Endothelial cell of umbilical vein (primary cell): ENCODE data around the gene TMEM174. TPM values are rescaled to one million over a fixed set of nuclear protein-coding genes. Genes with fewer than 3 reads are reported as not detected.

Experiments
- BruUV-seq: library from RNA; stranded (reverse); fragments of 400-500 nt; replicated peaks from 2 replicates; lab custom pipeline; 2021; lab: Mats Ljungman, UMichigan
- CTCF ChIA-PET: fragments of 300-600, 350-600 bp; sonication (Branson Sonifier 250); formaldehyde crosslinking; loops from one replicate; lab custom pipeline; 2021; ENCODE audit warnings: antibody characterized with exemption, inconsistent platforms; lab: Charles Lee
- POLR2A ChIA-PET: fragments of 300-600, 350-600 bp; sonication (Branson Sonifier 250); formaldehyde crosslinking; loops from one replicate; lab custom pipeline; 2021; ENCODE audit warnings: antibody characterized with exemption, inconsistent platforms; lab: Charles Lee
- DNase-seq: peaks from one replicate; pipeline ENCODE4 v3.0.0-alpha.2; 2011; ENCODE audit warnings: low read depth, low spot score
- FAIRE-seq: peaks from 2 replicates; lab custom pipeline; 2011; peaks lifted over from hg19 to GRCh38; lab: Jason Lieb, UNC
- H2AFZ ChIP-seq: 2 replicates; pipeline ENCODE4 v1.6.0; 2012; ENCODE audit warnings: low read depth, low read length, control low read depth, inconsistent platforms
- H3K27ac ChIP-seq: 2 replicates; pipeline ENCODE4 v1.5.1; 2011; ENCODE audit warnings: low read depth, mild to moderate bottlenecking, control low read depth, low read length, moderate library complexity; ENCODE audit not compliant: insufficient read depth
- H3K27me3 ChIP-seq, 2 experiments: 2 replicates each; pipeline versions ENCODE4 v1.6.0 to v1.6.1; 2011; ENCODE audit warnings: low read length in 2 of 2, mixed read lengths in 1 of 2; ENCODE audit not compliant: control insufficient read depth in 2 of 2, insufficient read depth in 2 of 2
- H3K36me3 ChIP-seq, 2 experiments: 2 replicates in 1 of 2; 3 replicates in 1 of 2; pipeline ENCODE4 v1.5.1; 2011; ENCODE audit warnings: low read length in 2 of 2, mild to moderate bottlenecking in 1 of 2, moderate library complexity in 1 of 2; ENCODE audit not compliant: control insufficient read depth in 2 of 2, insufficient read depth in 2 of 2; ENCODE audit errors: extremely low read depth in 1 of 2
- H3K4me1 ChIP-seq: 3 replicates; pipeline ENCODE4 v1.5.1; 2011; ENCODE audit warnings: mild to moderate bottlenecking, low read length; ENCODE audit not compliant: control insufficient read depth, insufficient read depth; ENCODE audit errors: extremely low read depth
- H3K4me2 ChIP-seq: 2 replicates; pipeline ENCODE4 v1.6.1; 2011; ENCODE audit warnings: low read length, control low read depth, mixed read lengths; ENCODE audit not compliant: insufficient read depth
- H3K4me3 ChIP-seq, 3 experiments: fragments of 200-600 bp in 1 of 3; sonication (generic), shearing (Covaris generic) in 1 of 3; replicated peaks in 1 of 3; 2 replicates each; pipeline ENCODE4 v1.5.1; 2011 to 2016; ENCODE audit warnings: control low read depth in 3 of 3, low read length in 3 of 3, mild to moderate bottlenecking in 2 of 3, inconsistent platforms in 1 of 3, low read depth in 1 of 3, moderate library complexity in 1 of 3; ENCODE audit not compliant: insufficient read depth in 1 of 3
- H3K79me2 ChIP-seq: 2 replicates; pipeline ENCODE4 v1.6.0; 2012; ENCODE audit warnings: low read length, inconsistent platforms; ENCODE audit not compliant: control insufficient read depth, insufficient read depth
- H3K9ac ChIP-seq: replicated peaks from 2 replicates; pipeline ENCODE3; 2011; ENCODE audit warnings: low read length, control low read depth; ENCODE audit not compliant: insufficient read depth; ENCODE audit errors: extremely low read depth
- H3K9me1 ChIP-seq: replicated peaks from 3 replicates; pipeline ENCODE4 v1.6.0; 2011; ENCODE audit warnings: mild to moderate bottlenecking, low read length; ENCODE audit not compliant: control insufficient read depth, insufficient read depth; ENCODE audit errors: extremely low read depth
- H3K9me3 ChIP-seq: replicated peaks from 2 replicates; pipeline ENCODE4 v1.5.1; 2012; ENCODE audit warnings: low read length, inconsistent platforms; ENCODE audit not compliant: control insufficient read depth, insufficient read depth
- H4K20me1 ChIP-seq: replicated peaks from 2 replicates; pipeline ENCODE3; 2011; ENCODE audit warnings: mild to moderate bottlenecking, low read length; ENCODE audit not compliant: control insufficient read depth, insufficient read depth; ENCODE audit errors: extremely low read depth
- EZH2 ChIP-seq: IDR thresholded peaks from 2 replicates; pipeline ENCODE4 v1.6.1; 2012; ENCODE audit warnings: borderline replicate concordance, low read depth, mild to moderate bottlenecking, moderate library complexity, low read length, inconsistent platforms; ENCODE audit not compliant: severe bottlenecking
- FOS ChIP-seq: IDR thresholded peaks from 2 replicates; pipeline ENCODE4 v1.6.1; 2011; ENCODE audit warnings: mild to moderate bottlenecking, low read length, moderate library complexity, borderline replicate concordance; ENCODE audit not compliant: insufficient read depth
- GATA2 ChIP-seq: IDR thresholded peaks from 2 replicates; pipeline ENCODE4 v1.7.0; 2011; ENCODE audit warnings: low read depth, mild to moderate bottlenecking, moderate library complexity, mixed read lengths, low read length; ENCODE audit not compliant: insufficient read length, insufficient read depth
- JUN ChIP-seq: IDR thresholded peaks from 2 replicates; pipeline ENCODE4 v1.6.1; 2011; ENCODE audit warnings: borderline replicate concordance, low read depth; ENCODE audit not compliant: insufficient read length, insufficient read depth
- MYC ChIP-seq: IDR thresholded peaks from one replicate; pipeline ENCODE4 v1.6.1; 2011; ENCODE audit warnings: mild to moderate bottlenecking, low read depth, low read length
- POLR2A ChIP-seq: IDR thresholded peaks from 2 replicates; pipeline ENCODE4 v1.6.1; 2012; ENCODE audit warnings: low read depth, mild to moderate bottlenecking, control low read depth, low read length
- POLR2AphosphoS5 ChIP-seq: IDR thresholded peaks from 2 replicates; pipeline ENCODE4 v1.6.1; 2012; ENCODE audit warnings: low read depth, mild to moderate bottlenecking, control low read depth, low read length, moderate library complexity; ENCODE audit not compliant: insufficient read depth
- dilution Hi-C: fragments of 300-500 bp; cut with MboI; formaldehyde crosslinking; loops from one replicate; pipeline ENCODE4 v1.15.0; 2019; ENCODE audit warnings: low sequenced_read_pairs; ENCODE audit not compliant: extremely low pct_ligation_motif_present
- intact Hi-C: fragments of 100-400 bp; cut with micrococcal nuclease; formaldehyde crosslinking; loops from one replicate; pipeline ENCODE4 v1.10.0; 2022
- polyA plus RNA-seq, 4 experiments: library from polyadenylated mRNA; depleted of rRNA in 3 of 4; stranded (reverse) in 3 of 4; unstranded in 1 of 4; fragments of >200 nt; gene quantifications; 2 replicates each; pipeline versions ENCODE4 v1.2.1 to v1.2.3, GENCODE V29; 2011 to 2012; ENCODE audit warnings: missing spikeins in 1 of 4
- total RNA-seq: library from RNA; stranded (reverse); gene quantifications from 2 replicates; pipeline ENCODE4 v1.2.3, GENCODE V29; 2021
- TF ChIP-seq, protein P1 (sequence below), 2 donors: IDR thresholded peaks; 1 replicate in 1 of 2; 2 replicates in 1 of 2; pipeline ENCODE4 v1.5.1; 2011; ENCODE audit warnings: low read length in 2 of 2, mild to moderate bottlenecking in 2 of 2, moderate library complexity in 2 of 2, control low read depth in 1 of 2, inconsistent platforms in 1 of 2, low read depth in 1 of 2; ENCODE audit not compliant: insufficient read depth in 1 of 2; ENCODE audit errors: extremely low read depth in 1 of 2
- TF ChIP-seq, protein P2 (sequence below): IDR thresholded peaks from 2 replicates; pipeline ENCODE4 v1.6.1; 2011; ENCODE audit not compliant: insufficient read depth, insufficient read length

The TMEM174 gene
- total and polyA plus RNA-seq, 2 donors (not counting 3 experiments of a cell fraction or from before 2014, with no cell fraction given): not detected

DNA sequence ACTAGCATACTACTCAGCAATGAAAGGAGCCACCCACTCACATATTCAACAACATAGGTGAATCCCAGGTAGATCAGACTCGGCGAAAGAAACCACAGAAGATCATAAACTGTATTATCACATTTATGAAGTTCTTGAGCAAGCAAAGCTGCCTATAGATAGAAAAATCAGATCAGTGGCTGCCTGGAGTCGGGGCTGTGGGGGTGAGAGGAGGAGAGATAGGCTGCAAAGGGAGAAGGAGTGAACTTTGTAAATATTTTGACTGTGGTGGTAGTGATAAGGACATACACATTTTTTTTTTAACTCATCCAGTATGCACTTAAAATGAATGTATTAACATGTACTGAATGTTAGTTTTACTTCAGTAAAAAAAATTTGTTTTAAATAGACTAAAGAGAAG is 23.5 kb upstream of the TMEM174 start:
- ChIA-PET CTCF (no interaction called here), POLR2A (no interaction called here)

More for the DNA sequence above, 23.5 kb upstream of the TMEM174 start:
- Histone ChIP-seq H3K27ac (no peak overlapping the region), H3K36me3 (no peaks in the 10 kb centered on the region), H3K27me3 (peaks cover 0 to 2% of the 10 kb centered on the region in 2 experiments), H3K4me1 (peaks cover 8% of the 10 kb centered on the region), H3K4me2 (no peak overlapping the region), H2AFZ (no peak overlapping the region), H3K79me2 (no peaks in the 10 kb centered on the region), H3K9me3 (no peaks in the 10 kb centered on the region), H3K9ac (no peak overlapping the region), H3K4me3 (no peak overlapping the region), H3K9me1 (no peaks in the 10 kb centered on the region), H4K20me1 (no peaks in the 10 kb centered on the region)
- FAIRE-seq (no peak), DNase-seq (no peak)
- no peak for TF ChIP-seq FOS
- TF ChIP-seq, protein P1, sequence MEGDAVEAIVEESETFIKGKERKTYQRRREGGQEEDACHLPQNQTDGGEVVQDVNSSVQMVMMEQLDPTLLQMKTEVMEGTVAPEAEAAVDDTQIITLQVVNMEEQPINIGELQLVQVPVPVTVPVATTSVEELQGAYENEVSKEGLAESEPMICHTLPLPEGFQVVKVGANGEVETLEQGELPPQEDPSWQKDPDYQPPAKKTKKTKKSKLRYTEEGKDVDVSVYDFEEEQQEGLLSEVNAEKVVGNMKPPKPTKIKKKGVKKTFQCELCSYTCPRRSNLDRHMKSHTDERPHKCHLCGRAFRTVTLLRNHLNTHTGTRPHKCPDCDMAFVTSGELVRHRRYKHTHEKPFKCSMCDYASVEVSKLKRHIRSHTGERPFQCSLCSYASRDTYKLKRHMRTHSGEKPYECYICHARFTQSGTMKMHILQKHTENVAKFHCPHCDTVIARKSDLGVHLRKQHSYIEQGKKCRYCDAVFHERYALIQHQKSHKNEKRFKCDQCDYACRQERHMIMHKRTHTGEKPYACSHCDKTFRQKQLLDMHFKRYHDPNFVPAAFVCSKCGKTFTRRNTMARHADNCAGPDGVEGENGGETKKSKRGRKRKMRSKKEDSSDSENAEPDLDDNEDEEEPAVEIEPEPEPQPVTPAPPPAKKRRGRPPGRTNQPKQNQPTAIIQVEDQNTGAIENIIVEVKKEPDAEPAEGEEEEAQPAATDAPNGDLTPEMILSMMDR (IDR thresholded peaks at IDR 0.05; ENCODE audit: extremely low read depth in 1 of 2, insufficient read depth in 1 of 2, low read depth in 1 of 2, low read length in 2 of 2): no peak
- no peak for TF ChIP-seq POLR2A
- TF ChIP-seq MYC: no peak
- no peak for TF ChIP-seq JUN
- TF ChIP-seq, protein P2, sequence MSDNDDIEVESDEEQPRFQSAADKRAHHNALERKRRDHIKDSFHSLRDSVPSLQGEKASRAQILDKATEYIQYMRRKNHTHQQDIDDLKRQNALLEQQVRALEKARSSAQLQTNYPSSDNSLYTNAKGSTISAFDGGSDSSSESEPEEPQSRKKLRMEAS: no peak
- no peak for TF ChIP-seq POLR2AphosphoS5
- no peak for TF ChIP-seq EZH2
- TF ChIP-seq GATA2: no peak
- BruUV-seq: no TSS peak
- intact Hi-C loops: no loop called here
- dilution Hi-C loops: no loop called here
